Transverse colon (tissue), 4 donors: ENCODE measurements around the gene TP73.

Source experiments
- POLR2A ChIP-seq: fragments of 450-650 bp; IDR thresholded peaks from one replicate; pipeline ENCODE4 v1.6.1; 2016; ENCODE audit warnings: antibody characterized with exemption, mild to moderate bottlenecking, moderate library complexity
- POLR2AphosphoS5 ChIP-seq, 3 donors: sonication (generic); formaldehyde crosslinking; IDR thresholded peaks; one replicate each; pipeline ENCODE4 v1.6.1; 2016; ENCODE audit warnings: antibody characterized with exemption in 3 of 3
- TF ChIP-seq, protein P1 (sequence below), 5 experiments: fragments of 200-600 bp in 3 of 5; fragments of 450-650 bp in 2 of 5; sonication (generic) in 3 of 5; IDR thresholded peaks; 1 replicate in 2 of 5; 2 replicates in 3 of 5; pipeline ENCODE4 v1.5.1; 2016 to 2017; ENCODE audit warnings: antibody characterized with exemption in 5 of 5, inconsistent platforms in 3 of 5, mild to moderate bottlenecking in 2 of 5, moderate library complexity in 1 of 5

DNA sequence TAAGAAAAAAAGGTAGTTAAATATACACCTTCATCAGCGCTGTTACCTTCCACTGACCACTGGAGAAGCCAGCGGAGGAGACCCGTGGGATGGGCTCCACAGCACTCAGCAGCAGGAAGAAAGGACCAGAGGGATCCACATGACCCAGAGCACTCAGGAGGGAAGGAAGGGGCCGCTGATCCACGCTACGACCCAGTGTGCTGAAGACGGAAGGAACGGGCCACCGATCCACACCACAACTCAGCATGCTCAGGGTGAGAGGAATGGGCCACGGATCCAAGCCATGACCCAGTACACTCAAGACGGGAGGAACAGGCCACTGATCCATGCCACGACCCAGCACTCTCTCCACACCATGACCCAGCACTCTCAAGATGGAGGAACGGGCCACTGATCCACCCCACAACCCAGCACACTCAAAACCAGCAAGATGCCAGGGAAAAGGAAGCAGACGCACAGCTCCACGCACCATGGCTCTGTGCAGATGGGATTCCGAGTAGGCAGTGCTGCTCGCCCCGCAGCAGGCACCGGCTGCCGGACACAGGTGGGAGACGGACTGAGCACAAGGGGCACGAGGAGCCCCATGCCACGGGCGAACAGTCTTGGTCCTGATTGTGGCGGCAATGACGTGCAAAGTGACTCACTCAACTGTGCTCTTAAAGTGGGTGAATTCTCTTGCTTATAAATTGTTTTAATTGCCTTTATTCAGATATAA lies 11.1 kb upstream of the TP73 start:
- TF ChIP-seq, protein P1, sequence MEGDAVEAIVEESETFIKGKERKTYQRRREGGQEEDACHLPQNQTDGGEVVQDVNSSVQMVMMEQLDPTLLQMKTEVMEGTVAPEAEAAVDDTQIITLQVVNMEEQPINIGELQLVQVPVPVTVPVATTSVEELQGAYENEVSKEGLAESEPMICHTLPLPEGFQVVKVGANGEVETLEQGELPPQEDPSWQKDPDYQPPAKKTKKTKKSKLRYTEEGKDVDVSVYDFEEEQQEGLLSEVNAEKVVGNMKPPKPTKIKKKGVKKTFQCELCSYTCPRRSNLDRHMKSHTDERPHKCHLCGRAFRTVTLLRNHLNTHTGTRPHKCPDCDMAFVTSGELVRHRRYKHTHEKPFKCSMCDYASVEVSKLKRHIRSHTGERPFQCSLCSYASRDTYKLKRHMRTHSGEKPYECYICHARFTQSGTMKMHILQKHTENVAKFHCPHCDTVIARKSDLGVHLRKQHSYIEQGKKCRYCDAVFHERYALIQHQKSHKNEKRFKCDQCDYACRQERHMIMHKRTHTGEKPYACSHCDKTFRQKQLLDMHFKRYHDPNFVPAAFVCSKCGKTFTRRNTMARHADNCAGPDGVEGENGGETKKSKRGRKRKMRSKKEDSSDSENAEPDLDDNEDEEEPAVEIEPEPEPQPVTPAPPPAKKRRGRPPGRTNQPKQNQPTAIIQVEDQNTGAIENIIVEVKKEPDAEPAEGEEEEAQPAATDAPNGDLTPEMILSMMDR (IDR thresholded peaks at IDR 0.05): no peak
- no peak for TF ChIP-seq POLR2AphosphoS5 (IDR thresholded peaks at IDR 0.05)
- no peak for TF ChIP-seq POLR2A
